DMS53 treated with DMSO at 0.1 percent for 48 hours (cell line): ENCODE results near the gene ZNF660.
"Not testable (repeated sequence)": the region's sequence is repeated elsewhere in the genome, so short reads cannot be mapped to it uniquely, and the experiment has no call there.

Experiments used
- DNase-seq: peaks from one replicate; lab custom pipeline; 2025; ENCODE audit not compliant: unreplicated experiment; lab: John Stamatoyannopoulos, UW

ZNF660 gene

GRCh38 chr3:44584646-44585501 is at the start of gene ZNF660:
TSS of gene ZNF660 (plus strand) at chr3:44584964. CDS start at chr3:44594194, 9,230 bp downstream.
- no peak for DNase-seq

- DNase-seq = no peak
Observed at GRCh38 chr3:44535364-44535763, 49.4 kb upstream of the ZNF660 start.

GRCh38 chr3:44544811-44545210 is 40.0 kb upstream of the ZNF660 start:
- DNase-seq = not testable (repeated sequence)

GRCh38 chr3:44554626-44555592 is 29.9 kb upstream of the ZNF660 start, which contains the start of gene ZKSCAN7:
TSS of gene ZKSCAN7 (plus strand) at chr3:44555193. CDS start at chr3:44557048, 1,855 bp downstream.
- no peak for DNase-seq

- DNase-seq = no peak
Observed at GRCh38 chr3:44555723-44556122, 29.0 kb upstream of the ZNF660 start.

- DNase-seq = no peak
Observed at GRCh38 chr3:44557074-44557473, 27.7 kb upstream of the ZNF660 start.

GRCh38 chr3:44561076-44561475 is 23.7 kb upstream of the ZNF660 start:
- DNase-seq = no peak

GRCh38 chr3:44562147-44562546 is 22.6 kb upstream of the ZNF660 start:
- no peak for DNase-seq

- DNase-seq = no peak
Observed at GRCh38 chr3:44568561-44568960, 16.2 kb upstream of the ZNF660 start.

- DNase-seq = no peak
Observed at GRCh38 chr3:44571024-44571423, 13.7 kb upstream of the ZNF660 start.

GRCh38 chr3:44576613-44577012 is 8.2 kb upstream of the ZNF660 start:
- DNase-seq = no peak

GRCh38 chr3:44577354-44577952 is 7.3 kb upstream of the ZNF660 start:
- DNase-seq = not testable (repeated sequence)

- DNase-seq = not testable (repeated sequence)
Observed at GRCh38 chr3:44578316-44578715, 6.4 kb upstream of the ZNF660 start.

- DNase-seq = not testable (repeated sequence)
Observed at GRCh38 chr3:44578924-44579515, 5.7 kb upstream of the ZNF660 start.

- DNase-seq = not testable (repeated sequence)
Observed at GRCh38 chr3:44579749-44580148, 5.0 kb upstream of the ZNF660 start.

- not testable (repeated sequence) for DNase-seq
Observed at GRCh38 chr3:44580971-44581370, 3.8 kb upstream of the ZNF660 start.

- DNase-seq = no peak
Observed at GRCh38 chr3:44596621-44597020, 11.9 kb downstream of the ZNF660 start.

GRCh38 chr3:44601749-44602148 is 17.0 kb downstream of the ZNF660 start:
- no peak for DNase-seq

GRCh38 chr3:44612678-44613077 is 27.9 kb downstream of the ZNF660 start:
- no peak for DNase-seq

- DNase-seq = peak; percentile 20
Observed at GRCh38 chr3:44624749-44625480, 40.2 kb downstream of the ZNF660 start, which contains the start of gene ZNF197. TSS of gene ZNF197 (plus strand) at chr3:44625036. CDS start at chr3:44629155, 4,119 bp downstream.
